Stimulated activated CD4-positive, alpha-beta T cell treated with anti-CD3 and anti-CD28 coated beads, Interleukin-12 subunit alpha, Interleukin-12 subunit beta, amount 100 ng/mL, for 4 hours (primary cell): Measurements from ENCODE around the gene PPL.

Experiments
- DNase-seq: peaks from one replicate; pipeline ENCODE4 v3.0.0-alpha.2; 2020

Gene PPL

GRCh38 chr16:4859190-4859899 is 77.6 kb downstream of the PPL start:
- DNase-seq: no peak

GRCh38 chr16:4855804-4856203 is 81.1 kb downstream of the PPL start:
- DNase-seq: no peak

- DNase-seq: no peak
Measured at GRCh38 chr16:4855371-4855770, 81.6 kb downstream of the PPL start.

GRCh38 chr16:4852221-4852872 is 84.6 kb downstream of the PPL start:
- no peak for DNase-seq

- DNase-seq: no peak
Measured at GRCh38 chr16:4850211-4850610, 86.7 kb downstream of the PPL start.

GRCh38 chr16:4847774-4848587 is 89.0 kb downstream of the PPL start:
- DNase-seq: peak; percentile 33

GRCh38 chr16:4846901-4847773 is 89.8 kb downstream of the PPL start, which contains the start of the genes GLYR1 and UBN1:
Gene GLYR1, minus strand, starts transcription at chr16:4847288. Its CDS starts 23 bp downstream, at chr16:4847265.
Gene UBN1, plus strand, starts transcription at chr16:4847481. Its CDS starts 5,437 bp downstream, at chr16:4852918.
- peak; percentile 100 for DNase-seq

GRCh38 chr16:4846503-4846900 is 90.4 kb downstream of the PPL start:
- peak; percentile 5 for DNase-seq

GRCh38 chr16:4840984-4841383 is 96.0 kb downstream of the PPL start:
- DNase-seq: no peak

- no peak for DNase-seq
Measured at GRCh38 chr16:4839942-4840341, 97.0 kb downstream of the PPL start.

GRCh38 chr16:4837733-4838501 is 99.0 kb downstream of the PPL start:
- no peak for DNase-seq

- no peak for DNase-seq
Measured at GRCh38 chr16:4836727-4837126, 100.2 kb downstream of the PPL start.

- no peak for DNase-seq
Measured at GRCh38 chr16:4833584-4833983, 103.4 kb downstream of the PPL start.

- no peak for DNase-seq
Measured at GRCh38 chr16:4832698-4833343, 104.1 kb downstream of the PPL start.
